H1 (cell line): ENCODE data around the gene TTC33. TPM values are rescaled to one million over a fixed set of nuclear protein-coding genes. Genes with fewer than 3 reads are reported as not detected.

Source experiments
- CTCF ChIA-PET: fragments of 300-600 bp; sonication (Branson Sonifier 250); formaldehyde crosslinking; loops from one replicate; lab custom pipeline; 2021; ENCODE audit not compliant: partially characterized antibody; lab: Charles Lee
- POLR2A ChIA-PET: fragments of 300-600 bp; sonication (Branson Sonifier 250); formaldehyde crosslinking; loops from one replicate; lab custom pipeline; 2021; ENCODE audit warnings: inconsistent platforms; ENCODE audit not compliant: partially characterized antibody; lab: Charles Lee
- DNase-seq, 2 experiments: peaks; one replicate each; pipeline versions ENCODE4 v3.0.0 to v3.0.0-alpha.2; 2010 to 2022; ENCODE audit warnings: low spot score in 2 of 2, low read depth in 1 of 2, mixed read lengths in 1 of 2
- FAIRE-seq: peaks from 2 replicates; lab custom pipeline; 2011; peaks lifted over from hg19 to GRCh38; lab: Jason Lieb, UNC
- H2AFZ ChIP-seq: 2 replicates; pipeline ENCODE4 v1.8.1; 2012; ENCODE audit warnings: low read length, inconsistent platforms
- H2AK5ac ChIP-seq: 2 replicates; pipeline ENCODE4 v1.6.1; 2013; ENCODE audit warnings: low read depth, low read length
- H2BK120ac ChIP-seq: replicated peaks from 2 replicates; pipeline ENCODE3; 2013; ENCODE audit warnings: low read depth, low read length, inconsistent platforms
- H2BK12ac ChIP-seq: 2 replicates; pipeline ENCODE4 v1.6.1; 2013; ENCODE audit warnings: low read depth, low read length
- H2BK15ac ChIP-seq: 2 replicates; pipeline ENCODE4 v1.6.1; 2013; ENCODE audit warnings: low read length
- H2BK20ac ChIP-seq: 2 replicates; pipeline ENCODE4 v1.6.1; 2013; ENCODE audit warnings: low read length
- H2BK5ac ChIP-seq: 2 replicates; pipeline ENCODE4 v1.6.1; 2013; ENCODE audit warnings: low read depth, low read length
- H3K14ac ChIP-seq: 2 replicates; pipeline ENCODE4 v1.6.1; 2013; ENCODE audit warnings: inconsistent platforms; ENCODE audit not compliant: insufficient read length
- H3K18ac ChIP-seq: 2 replicates; pipeline ENCODE4 v1.6.1; 2013; ENCODE audit warnings: low read length; ENCODE audit errors: extremely low read depth
- H3K23ac ChIP-seq: 2 replicates; pipeline ENCODE4 v1.6.1; 2013; ENCODE audit warnings: inconsistent platforms; ENCODE audit not compliant: insufficient read length
- H3K23me2 ChIP-seq: 2 replicates; pipeline ENCODE4 v1.6.1; 2013; ENCODE audit warnings: low read depth, low read length
- H3K27ac ChIP-seq: 2 replicates; pipeline ENCODE4 v1.6.1; 2011; ENCODE audit warnings: low read depth, low read length, inconsistent platforms
- H3K27me3 ChIP-seq, 4 experiments: replicated peaks in 1 of 4; 1 replicate in 1 of 4; 2 replicates in 3 of 4; pipeline versions ENCODE4 v1.6.1 to v1.8.1; 2011 to 2013; ENCODE audit warnings: low read length in 3 of 4, mild to moderate bottlenecking in 3 of 4, inconsistent platforms in 2 of 4, mixed read lengths in 2 of 4, moderate library complexity in 1 of 4; ENCODE audit not compliant: control insufficient read depth in 3 of 4, insufficient read depth in 3 of 4; ENCODE audit errors: extremely low read depth in 1 of 4
- H3K36me3 ChIP-seq, 4 experiments: 2 replicates each; pipeline versions ENCODE4 v1.6.1 to v1.8.1; 2011 to 2013; ENCODE audit warnings: mild to moderate bottlenecking in 4 of 4, low read length in 3 of 4, moderate library complexity in 2 of 4, control low read depth in 1 of 4, inconsistent platforms in 1 of 4; ENCODE audit not compliant: insufficient read depth in 4 of 4, control insufficient read depth in 2 of 4
- H3K4ac ChIP-seq: replicated peaks from 2 replicates; pipeline ENCODE3; 2013; ENCODE audit warnings: low read length, low read depth, mixed read lengths, inconsistent platforms; ENCODE audit not compliant: insufficient read length
- H3K4me1 ChIP-seq, 4 experiments: replicated peaks in 1 of 4; 1 replicate in 1 of 4; 2 replicates in 3 of 4; pipeline versions ENCODE4 v1.6.1 to v1.8.1; 2011 to 2013; ENCODE audit warnings: low read length in 3 of 4, inconsistent platforms in 2 of 4, mixed read lengths in 1 of 4; ENCODE audit not compliant: insufficient read depth in 4 of 4, control insufficient read depth in 3 of 4
- H3K4me2 ChIP-seq, 2 experiments: 2 replicates each; pipeline versions ENCODE4 v1.6.1 to v1.8.1; 2011 to 2013; ENCODE audit warnings: low read depth in 2 of 2, low read length in 2 of 2, control low read depth in 1 of 2, inconsistent platforms in 1 of 2, mild to moderate bottlenecking in 1 of 2; ENCODE audit not compliant: insufficient read depth in 1 of 2
- H3K4me3 ChIP-seq, 4 experiments: fragments of 200-600, 300-600 bp in 1 of 4; sonication (generic), shearing (Covaris generic), sonication (Bioruptor Twin) in 1 of 4; 2 replicates each; pipeline versions ENCODE4 v1.5.1 to v1.8.1; 2011 to 2016; ENCODE audit warnings: low read length in 4 of 4, low read depth in 3 of 4, control low read depth in 2 of 4, inconsistent platforms in 2 of 4, mild to moderate bottlenecking in 2 of 4, mixed read lengths in 1 of 4, moderate library complexity in 1 of 4; ENCODE audit not compliant: insufficient read depth in 2 of 4; ENCODE audit errors: extremely low read depth in 1 of 4
- H3K56ac ChIP-seq: replicated peaks from 2 replicates; pipeline ENCODE3; 2013; ENCODE audit warnings: low read depth, mild to moderate bottlenecking, mixed read lengths, low read length, inconsistent platforms; ENCODE audit not compliant: insufficient read length
- H3K79me1 ChIP-seq: 2 replicates; pipeline ENCODE4 v1.6.1; 2013; ENCODE audit warnings: low read depth, low read length, control low read depth
- H3K79me2 ChIP-seq, 2 experiments: 2 replicates each; pipeline versions ENCODE4 v1.6.1 to v1.8.1; 2012 to 2013; ENCODE audit warnings: low read length in 2 of 2, mild to moderate bottlenecking in 2 of 2, inconsistent platforms in 1 of 2; ENCODE audit not compliant: insufficient read depth in 2 of 2, control insufficient read depth in 1 of 2
- H3K9ac ChIP-seq, 4 experiments: replicated peaks in 1 of 4; 1 replicate in 1 of 4; 2 replicates in 3 of 4; pipeline versions ENCODE4 v1.6.1 to v1.8.1; 2011 to 2013; ENCODE audit warnings: low read depth in 3 of 4, low read length in 3 of 4, control low read depth in 2 of 4, mild to moderate bottlenecking in 2 of 4, moderate library complexity in 2 of 4, inconsistent platforms in 1 of 4; ENCODE audit errors: extremely low read depth in 1 of 4
- H3K9me3 ChIP-seq, 2 experiments: 2 replicates each; pipeline versions ENCODE4 v1.6.1 to v1.8.1; 2012 to 2013; ENCODE audit warnings: mild to moderate bottlenecking in 2 of 2, moderate library complexity in 2 of 2, control low read depth in 1 of 2, inconsistent platforms in 1 of 2, low read depth in 1 of 2, low read length in 1 of 2, mixed read lengths in 1 of 2; ENCODE audit not compliant: insufficient read depth in 2 of 2
- H4K20me1 ChIP-seq, 2 experiments: replicated peaks in 1 of 2; 2 replicates each; pipeline versions ENCODE3 to v1.8.1; 2011 to 2013; ENCODE audit warnings: inconsistent platforms in 2 of 2, low read length in 2 of 2, mild to moderate bottlenecking in 1 of 2; ENCODE audit not compliant: insufficient read depth in 2 of 2, control insufficient read depth in 1 of 2
- H4K5ac ChIP-seq: 2 replicates; pipeline ENCODE4 v1.6.1; 2013; ENCODE audit warnings: low read length, low read depth, mixed read lengths, inconsistent platforms; ENCODE audit not compliant: insufficient read length
- H4K8ac ChIP-seq: 2 replicates; pipeline ENCODE4 v1.8.0; 2013; ENCODE audit warnings: mild to moderate bottlenecking, moderate library complexity, low read length, inconsistent platforms; ENCODE audit not compliant: insufficient read depth; ENCODE audit errors: extremely low read depth
- H4K91ac ChIP-seq: replicated peaks from 2 replicates; pipeline ENCODE3; 2013; ENCODE audit warnings: low read length, mixed read lengths, inconsistent platforms; ENCODE audit not compliant: insufficient read length
- BACH1 ChIP-seq: IDR thresholded peaks from 2 replicates; pipeline ENCODE4 v1.6.1; 2012; ENCODE audit warnings: low read length, improper control_type of control experiment
- CBX8 ChIP-seq: fragments of 300-800, 300-1000 bp; sonication (generic); IDR thresholded peaks from 2 replicates; pipeline ENCODE4 v1.7.1; 2016; ENCODE audit warnings: low read depth, low read length, borderline replicate concordance
- CEBPB ChIP-seq: IDR thresholded peaks from 2 replicates; pipeline ENCODE4 v1.6.1; 2012; ENCODE audit warnings: low read depth, low read length
- CTBP2 ChIP-seq: IDR thresholded peaks from 2 replicates; pipeline ENCODE4 v1.7.0; 2011; ENCODE audit warnings: borderline replicate concordance, mild to moderate bottlenecking, moderate library complexity, mixed read lengths, low read length; ENCODE audit not compliant: insufficient read depth, insufficient read length
- EZH2 ChIP-seq: fragments of 200-600 bp; sonication (generic); IDR thresholded peaks from 2 replicates; pipeline ENCODE4 v1.7.1; 2012; ENCODE audit warnings: low read depth, mild to moderate bottlenecking, moderate library complexity, low read length, inconsistent platforms; ENCODE audit not compliant: severe bottlenecking
- NRF1 ChIP-seq: IDR thresholded peaks from 2 replicates; pipeline ENCODE4 v1.6.1; 2011; ENCODE audit warnings: mild to moderate bottlenecking, low read depth, low read length, improper control_type of control experiment
- RBBP5 ChIP-seq: IDR thresholded peaks from 2 replicates; pipeline ENCODE4 v1.7.1; 2012; ENCODE audit warnings: low read depth, mild to moderate bottlenecking, inconsistent platforms, low read length, moderate library complexity, borderline replicate concordance
- WGBS, 2 experiments: shearing (Covaris generic) in 1 of 2; methylation state at CpG; one replicate each; pipeline versions ENCODE4 v1.1.6 to v1.1.7; 2013 to 2015; ENCODE audit warnings: low lambda C conversion rate in 2 of 2, mixed read lengths in 2 of 2, inconsistent platforms in 1 of 2, low coverage in 1 of 2, missing lambda C conversion rate in 1 of 2; ENCODE audit not compliant: insufficient replicate concordance in 2 of 2, insufficient coverage in 1 of 2, insufficient read length in 1 of 2; ENCODE audit errors: extremely low coverage in 1 of 2, missing lambda C conversion rate in 1 of 2; 5-methylcytosine and 5-hydroxymethylcytosine counted together
- polyA plus RNA-seq, 7 experiments: library from polyadenylated mRNA; depleted of rRNA in 3 of 7; stranded (reverse) in 5 of 7; unstranded in 2 of 7; fragments of >200 nt in 5 of 7; fragments of 200-250 nt in 2 of 7; gene quantifications; 1 replicate in 5 of 7; 2 replicates in 1 of 7; 4 replicates in 1 of 7; pipeline versions ENCODE4 v1.2.1 to v1.2.3, GENCODE V29; 2011 to 2013; ENCODE audit warnings: missing spikeins in 2 of 7, mixed read lengths in 2 of 7
- total RNA-seq: library from RNA; stranded (reverse); fragmentation: NEBNext Ultra II Directional; extraction: Animal tissue kit (Norgen Biotek cat#: 25700); gene quantifications from 2 replicates; pipeline ENCODE4 v1.2.1, GENCODE V29; 2021
- TF ChIP-seq, protein P1 (sequence below): IDR thresholded peaks from 2 replicates; pipeline ENCODE4 v1.6.1; 2012; ENCODE audit warnings: low read length, inconsistent platforms
- TF ChIP-seq, protein P2 (sequence below): IDR thresholded peaks from 2 replicates; pipeline ENCODE4 v1.6.1; 2011; ENCODE audit warnings: low read depth, mild to moderate bottlenecking, low read length; ENCODE audit not compliant: insufficient read depth

TTC33 gene
- total and polyA plus RNA-seq, 2 of the 8 experiments (the other 6 are each of a cell fraction or from before 2014, with no cell fraction given), result 1.2 to 12.6 TPM

DNA sequence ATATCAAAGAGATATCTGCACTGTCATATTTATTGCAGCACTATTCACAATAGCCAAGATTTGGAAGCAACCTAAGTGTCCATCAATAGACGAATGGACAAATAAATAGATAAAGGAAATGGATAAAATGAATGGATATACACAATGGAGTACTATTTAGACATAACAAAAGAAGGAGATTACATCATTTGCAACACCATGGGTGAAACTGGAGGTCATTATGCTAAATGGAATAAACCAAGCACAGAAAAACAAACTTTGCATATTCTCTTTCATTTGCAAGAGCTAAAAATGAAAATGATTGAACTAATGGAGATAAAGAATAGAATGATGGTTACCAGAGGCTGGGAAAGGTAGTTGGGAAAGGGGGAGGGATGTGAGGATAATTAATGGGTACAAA is 231.1 kb downstream of the TTC33 start:
- CTCF ChIA-PET, result no interaction called here

More for the DNA sequence above, 231.1 kb downstream of the TTC33 start:
- no peak overlapping the region for H4K8ac ChIP-seq
- H3K4me1 ChIP-seq, result peaks cover 0 to 3% (median 0%) of the 10 kb centered on the region in 4 experiments; a peak in 1 of 7 replicates
- no peaks in the 10 kb centered on the region for H3K9me3 ChIP-seq
- no peak overlapping the region for H3K23ac ChIP-seq
- no peak overlapping the region for H2BK12ac ChIP-seq
- no peak overlapping the region for H3K27ac ChIP-seq
- H3K9ac ChIP-seq, result no peak overlapping the region
- no peak overlapping the region for H2BK120ac ChIP-seq
- no peaks in the 10 kb centered on the region for H3K36me3 ChIP-seq
- no peak for FAIRE-seq
- no peak overlapping the region for H2BK20ac ChIP-seq
- no peak overlapping the region for H3K4ac ChIP-seq
- no peak overlapping the region for H2AFZ ChIP-seq
- H4K91ac ChIP-seq, result no peak overlapping the region
- no peak overlapping the region for H3K14ac ChIP-seq
- H3K18ac ChIP-seq, result no peak overlapping the region
- no peak overlapping the region for H2BK15ac ChIP-seq
- H3K4me3 ChIP-seq, result no peak overlapping the region
- H2AK5ac ChIP-seq, result no peak overlapping the region
- H3K79me2 ChIP-seq, result no peaks in the 10 kb centered on the region
- WGBS, 2 experiments, result 80% methylated on average over 1 of the region's 1 CpG; no CpG with 5 or more reads in 1 of the 2 experiments
- H3K56ac ChIP-seq, result no peak overlapping the region
- no peaks in the 10 kb centered on the region for H3K27me3 ChIP-seq
- TF ChIP-seq, protein P1, sequence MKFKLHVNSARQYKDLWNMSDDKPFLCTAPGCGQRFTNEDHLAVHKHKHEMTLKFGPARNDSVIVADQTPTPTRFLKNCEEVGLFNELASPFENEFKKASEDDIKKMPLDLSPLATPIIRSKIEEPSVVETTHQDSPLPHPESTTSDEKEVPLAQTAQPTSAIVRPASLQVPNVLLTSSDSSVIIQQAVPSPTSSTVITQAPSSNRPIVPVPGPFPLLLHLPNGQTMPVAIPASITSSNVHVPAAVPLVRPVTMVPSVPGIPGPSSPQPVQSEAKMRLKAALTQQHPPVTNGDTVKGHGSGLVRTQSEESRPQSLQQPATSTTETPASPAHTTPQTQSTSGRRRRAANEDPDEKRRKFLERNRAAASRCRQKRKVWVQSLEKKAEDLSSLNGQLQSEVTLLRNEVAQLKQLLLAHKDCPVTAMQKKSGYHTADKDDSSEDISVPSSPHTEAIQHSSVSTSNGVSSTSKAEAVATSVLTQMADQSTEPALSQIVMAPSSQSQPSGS, result no peak
- TF ChIP-seq CEBPB (no peak), EZH2 (no peak), CBX8 (no peak), BACH1 (no peak), RBBP5 (no peak), CTBP2 (no peak), NRF1 (no peak)
- TF ChIP-seq, protein P2, sequence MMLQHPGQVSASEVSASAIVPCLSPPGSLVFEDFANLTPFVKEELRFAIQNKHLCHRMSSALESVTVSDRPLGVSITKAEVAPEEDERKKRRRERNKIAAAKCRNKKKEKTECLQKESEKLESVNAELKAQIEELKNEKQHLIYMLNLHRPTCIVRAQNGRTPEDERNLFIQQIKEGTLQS, result no peak
- H4K20me1 ChIP-seq, result no peaks in the 10 kb centered on the region
- H4K5ac ChIP-seq, result no peak overlapping the region
- POLR2A ChIA-PET, result no interaction called here
- no peak overlapping the region for H3K4me2 ChIP-seq
- no peak for DNase-seq
- no peaks in the 10 kb centered on the region for H3K23me2 ChIP-seq
- no peak overlapping the region for H2BK5ac ChIP-seq
- no peaks in the 10 kb centered on the region for H3K79me1 ChIP-seq
